K562 (cell line): Measurements from ENCODE around the gene NCKAP1. TPM values are rescaled to one million over a fixed set of nuclear protein-coding genes. Genes with fewer than 3 reads are reported as not detected.

ENCODE experiments used
- ATF2 ChIP-seq: sonication (generic); formaldehyde crosslinking; IDR thresholded peaks from 2 replicates; pipeline ENCODE4 v1.8.1; 2022; ENCODE audit warnings: missing genetic modification reagents
- BHLHE40 ChIP-seq: IDR thresholded peaks from 2 replicates; pipeline ENCODE4 v1.6.1; 2011; ENCODE audit warnings: low read length, improper control_type of control experiment
- BRF1 ChIP-seq: IDR thresholded peaks from 3 replicates; pipeline ENCODE4 v1.6.1; 2011; ENCODE audit warnings: borderline replicate concordance, mild to moderate bottlenecking; ENCODE audit not compliant: insufficient read length; ENCODE audit errors: extremely low read depth
- DLX4 ChIP-seq: fragments of 250-450 bp; sonication (Bioruptor Pico); IDR thresholded peaks from 2 replicates; pipeline ENCODE4 v1.6.1; 2021; ENCODE audit warnings: mild to moderate bottlenecking
- ESRRB ChIP-seq: fragments of 250-450 bp; sonication (Bioruptor Pico); IDR thresholded peaks from 2 replicates; pipeline ENCODE4 v1.5.0; 2020; ENCODE audit warnings: mild to moderate bottlenecking, moderate library complexity, borderline replicate concordance
- ETS1 ChIP-seq: conservative IDR thresholded peaks from 2 replicates; pipeline ENCODE4 v1.6.1; 2011; ENCODE audit warnings: low read depth, mild to moderate bottlenecking, low read length; ENCODE audit not compliant: control insufficient read depth
- HOXB6 ChIP-seq: fragments of 250-450 bp; sonication (Bioruptor Pico); IDR thresholded peaks from 2 replicates; pipeline ENCODE4 v1.5.1; 2022; ENCODE audit warnings: mild to moderate bottlenecking, borderline replicate concordance
- JUN ChIP-seq, 2 experiments: sonication (generic) in 1 of 2; formaldehyde crosslinking in 1 of 2; IDR thresholded peaks; 2 replicates each; pipeline versions ENCODE4 v1.6.1 to v1.8.0; 2012 to 2022; ENCODE audit warnings: borderline replicate concordance in 2 of 2, mild to moderate bottlenecking in 2 of 2, improper control_type of control experiment in 1 of 2, low read depth in 1 of 2, low read length in 1 of 2, missing genetic modification reagents in 1 of 2
- MCM2 ChIP-seq: fragments of 450-650 bp; IDR thresholded peaks from 2 replicates; pipeline ENCODE4 v1.6.1; 2017; ENCODE audit warnings: low read depth, mild to moderate bottlenecking
- MEIS2 ChIP-seq: fragments of 450-650 bp; IDR thresholded peaks from 2 replicates; pipeline ENCODE4 v1.6.1; 2014; ENCODE audit warnings: mild to moderate bottlenecking; ENCODE audit not compliant: partially characterized antibody
- PHTF2 ChIP-seq: fragments of 250-450 bp; sonication (Bioruptor Pico); IDR thresholded peaks from 2 replicates; pipeline ENCODE4 v1.5.0; 2021; ENCODE audit warnings: mild to moderate bottlenecking
- POLR2B ChIP-seq: fragments of 450-650 bp; IDR thresholded peaks from 2 replicates; pipeline ENCODE4 v1.6.1; 2018; ENCODE audit warnings: low read depth; ENCODE audit not compliant: partially characterized antibody
- RFX1 ChIP-seq: fragments of 450-650 bp; IDR thresholded peaks from 2 replicates; pipeline ENCODE4 v1.6.1; 2016; ENCODE audit warnings: mild to moderate bottlenecking, moderate library complexity
- SMARCA5 ChIP-seq: fragments of 450-650 bp; IDR thresholded peaks from 2 replicates; pipeline ENCODE4 v1.6.1; 2016
- ZBTB40 ChIP-seq, 2 experiments: fragments of 450-650 bp in 1 of 2; sonication (generic) in 1 of 2; formaldehyde crosslinking in 1 of 2; IDR thresholded peaks; 2 replicates each; pipeline versions ENCODE4 v1.7.1 to v1.9.0; 2016 to 2022; ENCODE audit warnings: inconsistent platforms in 1 of 2, mild to moderate bottlenecking in 1 of 2, missing genetic modification reagents in 1 of 2
- ZNF175 ChIP-seq: fragments of 200-800 bp; sonication (Bioruptor generic); IDR thresholded peaks from 2 replicates; pipeline ENCODE4 v1.6.1; 2016; ENCODE audit warnings: low read depth, mild to moderate bottlenecking, missing genetic modification characterization, missing compliant biosample characterization
- polyA plus RNA-seq, 8 experiments: library from polyadenylated mRNA; depleted of rRNA in 4 of 8; stranded (reverse) in 5 of 8; unstranded in 3 of 8; fragments of >200 nt; fragmentation: Nextera tagmentation in 2 of 8; fragmentation: Illumina TruSeq in 1 of 8; extraction: Ambion mirVana in 2 of 8; extraction: Trizol in 1 of 8; gene quantifications; 2 replicates each; pipeline versions ENCODE4 v1.2.1 to v1.2.3, GENCODE V29; 2011 to 2014; ENCODE audit warnings: inconsistent platforms in 1 of 8, missing spikeins in 1 of 8
- total RNA-seq, 7 experiments: library from RNA; depleted of rRNA in 6 of 7; stranded (reverse); fragments of >200 nt in 6 of 7; fragmentation: Illumina TruSeq in 2 of 7; extraction: Trizol in 2 of 7; gene quantifications; 2 replicates each; pipeline versions ENCODE4 v1.2.1 to v1.2.3, GENCODE V29; 2011 to 2021; ENCODE audit warnings: low replicate concordance in 1 of 7

The NCKAP1 gene
- total and polyA plus RNA-seq, 9 of the 15 experiments (the other 6 are each of a cell fraction or from before 2014, with no cell fraction given), result 34.0 to 153 (median 88.7) TPM

GRCh38 chr2:183078163-183078463, 39.9 kb upstream of the NCKAP1 start (continued):
- TF ChIP-seq ZBTB40 (IDR thresholded peaks at IDR 0.05) (peak; percentile 57; the same call in 1 of the 2 replicates), ZBTB40 (CRISPR knock-in tag; IDR thresholded peaks at IDR 0.05) (no peak), ETS1 (no peak), DLX4 (CRISPR knock-in tag) (no peak), MEIS2 (no peak), SMARCA5 (no peak), ZNF175 (no peak), JUN (IDR thresholded peaks at IDR 0.05; ENCODE audit: borderline replicate concordance, low read depth, low read length) (no peak), JUN (CRISPR knock-in tag; IDR thresholded peaks at IDR 0.05; ENCODE audit: borderline replicate concordance) (no peak), POLR2B (no peak), PHTF2 (CRISPR knock-in tag) (no peak), BHLHE40 (no peak), BRF1 (no peak), RFX1 (no peak), HOXB6 (CRISPR knock-in tag) (no peak), ATF2 (CRISPR knock-in tag) (no peak), MCM2 (no peak), ESRRB (CRISPR knock-in tag) (no peak)
